ENCODE measurements around the gene SNX18. TPM values are rescaled to one million over a fixed set of nuclear protein-coding genes. Genes with fewer than 3 reads are reported as not detected.
"Not testable (repeated sequence)": the region's sequence is repeated elsewhere in the genome, so short reads cannot be mapped to it uniquely, and the experiment has no call there.

Gene SNX18
- total RNA-seq, 1 donor = 83.6 TPM

- H3K4me1 ChIP-seq (ENCODE audit: insufficient read depth, low read length) = peaks cover 93% of the 10 kb centered on the region
- H3K4me3 ChIP-seq (ENCODE audit: low read length) = no peak overlapping the region
- H3K9me3 ChIP-seq (ENCODE audit: low read depth, low read length) = no peaks in the 10 kb centered on the region
- H3K27me3 ChIP-seq (ENCODE audit: insufficient read depth, low read length) = no peaks in the 10 kb centered on the region
These were observed 9.2 kb downstream of the SNX18 start for GRCh38 chr5:54526604-54527288.

GRCh38 chr5:54528633-54529209 is 11.2 kb downstream of the SNX18 start:
- H3K9me3 ChIP-seq (ENCODE audit: low read depth, low read length) = no peaks in the 10 kb centered on the region
- no peak overlapping the region for H3K4me3 ChIP-seq (ENCODE audit: low read length)
- peaks cover 85% of the 10 kb centered on the region for H3K4me1 ChIP-seq (ENCODE audit: insufficient read depth, low read length)
- H3K27me3 ChIP-seq (ENCODE audit: insufficient read depth, low read length) = no peaks in the 10 kb centered on the region

GRCh38 chr5:54529565-54529964 is 12.0 kb downstream of the SNX18 start:
- no peaks in the 10 kb centered on the region for H3K9me3 ChIP-seq (ENCODE audit: low read depth, low read length)
- peaks cover 85% of the 10 kb centered on the region for H3K4me1 ChIP-seq (ENCODE audit: insufficient read depth, low read length)
- H3K4me3 ChIP-seq (ENCODE audit: low read length) = no peak overlapping the region
- no peaks in the 10 kb centered on the region for H3K27me3 ChIP-seq (ENCODE audit: insufficient read depth, low read length)

- H3K4me3 ChIP-seq (ENCODE audit: low read length) = no peak overlapping the region
- no peaks in the 10 kb centered on the region for H3K9me3 ChIP-seq (ENCODE audit: low read depth, low read length)
- H3K27me3 ChIP-seq (ENCODE audit: insufficient read depth, low read length) = no peaks in the 10 kb centered on the region
- H3K4me1 ChIP-seq (ENCODE audit: insufficient read depth, low read length) = peaks cover 68% of the 10 kb centered on the region
These were observed 14.0 kb downstream of the SNX18 start for GRCh38 chr5:54531546-54531945.

- no peaks in the 10 kb centered on the region for H3K9me3 ChIP-seq (ENCODE audit: low read depth, low read length)
- H3K4me3 ChIP-seq (ENCODE audit: low read length) = no peak overlapping the region
- no peaks in the 10 kb centered on the region for H3K27me3 ChIP-seq (ENCODE audit: insufficient read depth, low read length)
- peaks cover 51% of the 10 kb centered on the region for H3K4me1 ChIP-seq (ENCODE audit: insufficient read depth, low read length)
These were observed 16.1 kb downstream of the SNX18 start for GRCh38 chr5:54533541-54534190.

- Histone ChIP-seq H3K4me1 (ENCODE audit: insufficient read depth, low read length) (peaks cover 50% of the 10 kb centered on the region), H3K4me3 (ENCODE audit: low read length) (no peak overlapping the region), H3K9me3 (ENCODE audit: low read depth, low read length) (no peaks in the 10 kb centered on the region), H3K27me3 (ENCODE audit: insufficient read depth, low read length) (no peaks in the 10 kb centered on the region)
These were observed 16.8 kb downstream of the SNX18 start for GRCh38 chr5:54534191-54535004.

- Histone ChIP-seq H3K4me3 (ENCODE audit: low read length) (no peak overlapping the region), H3K27me3 (ENCODE audit: insufficient read depth, low read length) (no peaks in the 10 kb centered on the region), H3K4me1 (ENCODE audit: insufficient read depth, low read length) (peaks cover 42% of the 10 kb centered on the region), H3K9me3 (ENCODE audit: low read depth, low read length) (no peaks in the 10 kb centered on the region)
These were observed 17.7 kb downstream of the SNX18 start for GRCh38 chr5:54535149-54535844.

- H3K27me3 ChIP-seq (ENCODE audit: insufficient read depth, low read length); H3K4me3 ChIP-seq (ENCODE audit: low read length); H3K9me3 ChIP-seq (ENCODE audit: low read depth, low read length): not testable (repeated sequence)
- peaks cover 36% of the 10 kb centered on the region for H3K4me1 ChIP-seq (ENCODE audit: insufficient read depth, low read length)
These were observed 18.8 kb downstream of the SNX18 start for GRCh38 chr5:54536375-54536774.

- peaks cover 33% of the 10 kb centered on the region for H3K4me1 ChIP-seq (ENCODE audit: insufficient read depth, low read length)
- H3K9me3 ChIP-seq (ENCODE audit: low read depth, low read length); H3K27me3 ChIP-seq (ENCODE audit: insufficient read depth, low read length); H3K4me3 ChIP-seq (ENCODE audit: low read length): not testable (repeated sequence)
These were observed 19.3 kb downstream of the SNX18 start for GRCh38 chr5:54536861-54537260.

- peaks cover 35% of the 10 kb centered on the region for H3K4me1 ChIP-seq (ENCODE audit: insufficient read depth, low read length)
- H3K4me3 ChIP-seq (ENCODE audit: low read length) = no peak overlapping the region
- H3K9me3 ChIP-seq (ENCODE audit: low read depth, low read length) = no peaks in the 10 kb centered on the region
- no peaks in the 10 kb centered on the region for H3K27me3 ChIP-seq (ENCODE audit: insufficient read depth, low read length)
These were observed 20.2 kb downstream of the SNX18 start for GRCh38 chr5:54537725-54538124.

- H3K9me3 ChIP-seq (ENCODE audit: low read depth, low read length) = no peaks in the 10 kb centered on the region
- no peak overlapping the region for H3K4me3 ChIP-seq (ENCODE audit: low read length)
- peaks cover 33% of the 10 kb centered on the region for H3K4me1 ChIP-seq (ENCODE audit: insufficient read depth, low read length)
- H3K27me3 ChIP-seq (ENCODE audit: insufficient read depth, low read length) = no peaks in the 10 kb centered on the region
These were observed 20.6 kb downstream of the SNX18 start for GRCh38 chr5:54538156-54538555.

GRCh38 chr5:54539001-54539400 is 21.4 kb downstream of the SNX18 start:
- Histone ChIP-seq H3K4me1 (ENCODE audit: insufficient read depth, low read length) (peaks cover 25% of the 10 kb centered on the region), H3K9me3 (ENCODE audit: low read depth, low read length) (no peaks in the 10 kb centered on the region), H3K27me3 (ENCODE audit: insufficient read depth, low read length) (no peaks in the 10 kb centered on the region), H3K4me3 (ENCODE audit: low read length) (no peak overlapping the region)

- Histone ChIP-seq H3K27me3 (ENCODE audit: insufficient read depth, low read length) (no peaks in the 10 kb centered on the region), H3K4me3 (ENCODE audit: low read length) (no peak overlapping the region), H3K9me3 (ENCODE audit: low read depth, low read length) (no peaks in the 10 kb centered on the region), H3K4me1 (ENCODE audit: insufficient read depth, low read length) (peaks cover 18% of the 10 kb centered on the region)
These were observed 22.7 kb downstream of the SNX18 start for GRCh38 chr5:54540286-54540685.

GRCh38 chr5:54541823-54542783 is 24.5 kb downstream of the SNX18 start:
- no peak overlapping the region for H3K4me3 ChIP-seq (ENCODE audit: low read length)
- no peaks in the 10 kb centered on the region for H3K27me3 ChIP-seq (ENCODE audit: insufficient read depth, low read length)
- peaks cover 18% of the 10 kb centered on the region for H3K4me1 ChIP-seq (ENCODE audit: insufficient read depth, low read length)
- no peaks in the 10 kb centered on the region for H3K9me3 ChIP-seq (ENCODE audit: low read depth, low read length)

Measured in mononuclear cell (primary cell).